ENCODE data around the gene ADGRE2. TPM values are rescaled to one million over a fixed set of nuclear protein-coding genes. Genes with fewer than 3 reads are reported as not detected.

Gene ADGRE2
- total RNA-seq, 2 experiments from 2014 or later, result 0.11 TPM; not detected in 1

DNA sequence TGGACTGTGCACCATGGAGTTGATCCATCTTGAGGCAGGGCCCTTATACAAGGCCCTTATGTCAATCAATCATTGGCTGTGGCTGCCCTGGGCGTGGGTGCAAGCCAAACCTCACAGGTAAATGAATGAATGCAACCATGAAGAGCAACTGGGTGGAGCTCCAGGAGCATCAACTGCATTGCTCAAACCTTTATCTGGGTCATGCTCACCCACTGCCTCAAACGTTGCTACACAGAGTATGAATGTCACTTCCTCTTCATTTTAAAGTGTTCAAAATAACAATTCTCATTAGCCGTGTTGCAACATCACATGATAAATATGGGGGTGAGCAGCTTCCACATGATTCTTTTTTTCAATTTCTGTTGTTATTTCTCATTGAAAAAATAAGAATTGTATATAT is 94.9 kb downstream of the ADGRE2 start:
- Histone ChIP-seq H3K36me3 (ENCODE audit: insufficient read depth, low read length) (no peaks in the 10 kb centered on the region), H3K9me2 (ENCODE audit: insufficient read depth, low read length) (no peaks in the 10 kb centered on the region), H3K4me1 (ENCODE audit: insufficient read depth, low read length, poor library complexity, severe bottlenecking) (peaks cover 34% of the 10 kb centered on the region), H4K20me1 (ENCODE audit: insufficient read depth, low read length) (no peaks in the 10 kb centered on the region), H3K79me2 (ENCODE audit: insufficient read depth, low read depth, low read length) (no peaks in the 10 kb centered on the region), H3K4me2 (ENCODE audit: low read length) (no peak overlapping the region), H3K9me3 (ENCODE audit: low read length) (peaks cover 7% of the 10 kb centered on the region; the same call in 1 of the 2 replicates), H3K4me3 (ENCODE audit: low read depth, low read length, poor library complexity, severe bottlenecking) (no peak overlapping the region), H2AFZ (ENCODE audit: low read length) (peak overlapping the region; percentile 44), H3K27ac (ENCODE audit: low read depth, low read length, poor library complexity, severe bottlenecking) (no peak overlapping the region)
- no TSS peak for BruUV-seq (replicated peaks)
- ChIA-PET CTCF (ENCODE audit: unreplicated experiment) (interaction anchor here (1.2 kb wide), 1 partner anchor 110 kb away, joined by 7 read pairs; no protein-coding TSS in a partner anchor), POLR2A (interaction anchor here (0.7 to 8.5 kb wide), 3 partner anchors 10 to 112 kb away, joined by 3 to 92 read pairs (median 6); partner anchors contain the start of gene NDUFB7)
- intact Hi-C loops (cut with micrococcal nuclease; ENCODE audit: unreplicated experiment), result no loop called here
- DNase-seq (ENCODE audit: low spot score), result no peak
- no peak for TF ChIP-seq EZH2phosphoT487 (IDR thresholded peaks at IDR 0.05; ENCODE audit: borderline replicate concordance, low read depth, low read length)
- TF ChIP-seq, protein P1, sequence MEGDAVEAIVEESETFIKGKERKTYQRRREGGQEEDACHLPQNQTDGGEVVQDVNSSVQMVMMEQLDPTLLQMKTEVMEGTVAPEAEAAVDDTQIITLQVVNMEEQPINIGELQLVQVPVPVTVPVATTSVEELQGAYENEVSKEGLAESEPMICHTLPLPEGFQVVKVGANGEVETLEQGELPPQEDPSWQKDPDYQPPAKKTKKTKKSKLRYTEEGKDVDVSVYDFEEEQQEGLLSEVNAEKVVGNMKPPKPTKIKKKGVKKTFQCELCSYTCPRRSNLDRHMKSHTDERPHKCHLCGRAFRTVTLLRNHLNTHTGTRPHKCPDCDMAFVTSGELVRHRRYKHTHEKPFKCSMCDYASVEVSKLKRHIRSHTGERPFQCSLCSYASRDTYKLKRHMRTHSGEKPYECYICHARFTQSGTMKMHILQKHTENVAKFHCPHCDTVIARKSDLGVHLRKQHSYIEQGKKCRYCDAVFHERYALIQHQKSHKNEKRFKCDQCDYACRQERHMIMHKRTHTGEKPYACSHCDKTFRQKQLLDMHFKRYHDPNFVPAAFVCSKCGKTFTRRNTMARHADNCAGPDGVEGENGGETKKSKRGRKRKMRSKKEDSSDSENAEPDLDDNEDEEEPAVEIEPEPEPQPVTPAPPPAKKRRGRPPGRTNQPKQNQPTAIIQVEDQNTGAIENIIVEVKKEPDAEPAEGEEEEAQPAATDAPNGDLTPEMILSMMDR (conservative IDR thresholded peaks at IDR 0.05; ENCODE audit: low read length), result no peak

Small RNA genes lying within 50 kb of the gene (small RNA-seq; reads per million reads assigned to genes)
- gene AC005255.1, result not detected

Other genes starting within 250 kb of the ADGRE2 start
- gene TECR, start 249.0 kb downstream of the ADGRE2 start, total RNA-seq (2014; rRNA removed; shearing (Covaris generic)), result 52.3 and 81.4 TPM in 2 replicates
- gene TECR, start 249.0 kb downstream of the ADGRE2 start, total RNA-seq (2022), result 128 and 130 TPM in 2 replicates
- gene NDUFB7, start 206.5 kb downstream of the ADGRE2 start, total RNA-seq (2014; rRNA removed; shearing (Covaris generic)), result 282 and 301 TPM in 2 replicates
- 137 and 141 TPM in 2 replicates for gene NDUFB7, start 206.5 kb downstream of the ADGRE2 start, total RNA-seq (2022)
- gene CLEC17A, start 195.5 kb downstream of the ADGRE2 start, total RNA-seq (2014; rRNA removed; shearing (Covaris generic)), result 45.7 and 51.1 TPM in 2 replicates
- gene CLEC17A, start 195.5 kb downstream of the ADGRE2 start, total RNA-seq (2022), result 22.5 and 27.4 TPM in 2 replicates
- not detected in 2 replicates for gene ADGRE3, start 103.7 kb downstream of the ADGRE2 start, total RNA-seq (2014; rRNA removed; shearing (Covaris generic))
- gene ADGRE3, start 103.7 kb downstream of the ADGRE2 start, total RNA-seq (2022), result not detected in 2 replicates
- 26.1 and 27.3 TPM in 2 replicates for gene ZNF333, start 88.5 kb downstream of the ADGRE2 start, total RNA-seq (2014; rRNA removed; shearing (Covaris generic))
- 25.0 and 30.8 TPM in 2 replicates for gene ZNF333, start 88.5 kb downstream of the ADGRE2 start, total RNA-seq (2022)
- not detected in 2 replicates for gene OR7A5, start 56.6 kb upstream of the ADGRE2 start, total RNA-seq (2014; rRNA removed; shearing (Covaris generic))
- not detected in 2 replicates for gene OR7A5, start 56.6 kb upstream of the ADGRE2 start, total RNA-seq (2022)
- not detected in 2 replicates for gene OR7C1, start 56.6 kb upstream of the ADGRE2 start, total RNA-seq (2014; rRNA removed; shearing (Covaris generic))
- not detected in 2 replicates for gene OR7C1, start 56.6 kb upstream of the ADGRE2 start, total RNA-seq (2022)
- gene OR7A10, start 70.4 kb upstream of the ADGRE2 start, total RNA-seq (2014; rRNA removed; shearing (Covaris generic)), result not detected in 2 replicates
- not detected in 2 replicates for gene OR7A10, start 70.4 kb upstream of the ADGRE2 start, total RNA-seq (2022)
- not detected in 2 replicates for gene OR7A17, start 107.6 kb upstream of the ADGRE2 start, total RNA-seq (2014; rRNA removed; shearing (Covaris generic))
- gene OR7A17, start 107.6 kb upstream of the ADGRE2 start, total RNA-seq (2022), result not detected in 2 replicates
- not detected in 2 replicates for gene OR7C2, start 162.9 kb upstream of the ADGRE2 start, total RNA-seq (2014; rRNA removed; shearing (Covaris generic))
- not detected in 2 replicates for gene OR7C2, start 162.9 kb upstream of the ADGRE2 start, total RNA-seq (2022)
- gene SLC1A6, start 201.3 kb upstream of the ADGRE2 start, total RNA-seq (2014; rRNA removed; shearing (Covaris generic)), result not detected in 2 replicates
- not detected in 2 replicates for gene SLC1A6, start 201.3 kb upstream of the ADGRE2 start, total RNA-seq (2022)

All from OCI-LY7 (cell line).